ENCODE results near the gene SMARCC2. TPM values are rescaled to one million over a fixed set of nuclear protein-coding genes. Genes with fewer than 3 reads are reported as not detected.

SMARCC2 gene
- total RNA-seq, 1 donor from 2014 or later = 117 TPM

- ATAC-seq = no peak
- H3K4me1 ChIP-seq = no peaks in the 10 kb centered on the region
- DNase-seq = no peak
- intact Hi-C loops (cut with DNase I) = loop anchor here (10.0 kb wide), 1 partner anchor 54 kb away; the partner anchor contains the start of gene ESYT1
- H3K27me3 ChIP-seq = no peaks in the 10 kb centered on the region
- H3K36me3 ChIP-seq = peaks cover 98% of the 10 kb centered on the region
- no peak overlapping the region for H3K27ac ChIP-seq
- no peak overlapping the region for H3K4me3 ChIP-seq
- H3K9me3 ChIP-seq = no peaks in the 10 kb centered on the region
- TF ChIP-seq CTCF (IDR thresholded peaks at IDR 0.05) = no peak
These were observed 10.9 kb downstream of the SMARCC2 start for GRCh38 chr12:56178347-56178746.

GRCh38 chr12:56172839-56173238, 16.4 kb downstream of the SMARCC2 start:
- H3K36me3 ChIP-seq = peaks cover 99% of the 10 kb centered on the region
- no peak for ATAC-seq
- no peaks in the 10 kb centered on the region for H3K4me1 ChIP-seq
- DNase-seq = no peak
- no peak overlapping the region for H3K27ac ChIP-seq
- TF ChIP-seq CTCF (IDR thresholded peaks at IDR 0.05) = no peak
- no peak overlapping the region for H3K4me3 ChIP-seq
- H3K9me3 ChIP-seq = no peaks in the 10 kb centered on the region
- intact Hi-C loops (cut with DNase I) = loop anchor here (10.0 kb wide), 1 partner anchor 48 kb away; the partner anchor contains the start of gene ESYT1
- no peaks in the 10 kb centered on the region for H3K27me3 ChIP-seq

- H3K36me3 ChIP-seq = peaks cover 97% of the 10 kb centered on the region
These were observed 20.0 kb downstream of the SMARCC2 start for GRCh38 chr12:56169229-56169759.

DNA sequence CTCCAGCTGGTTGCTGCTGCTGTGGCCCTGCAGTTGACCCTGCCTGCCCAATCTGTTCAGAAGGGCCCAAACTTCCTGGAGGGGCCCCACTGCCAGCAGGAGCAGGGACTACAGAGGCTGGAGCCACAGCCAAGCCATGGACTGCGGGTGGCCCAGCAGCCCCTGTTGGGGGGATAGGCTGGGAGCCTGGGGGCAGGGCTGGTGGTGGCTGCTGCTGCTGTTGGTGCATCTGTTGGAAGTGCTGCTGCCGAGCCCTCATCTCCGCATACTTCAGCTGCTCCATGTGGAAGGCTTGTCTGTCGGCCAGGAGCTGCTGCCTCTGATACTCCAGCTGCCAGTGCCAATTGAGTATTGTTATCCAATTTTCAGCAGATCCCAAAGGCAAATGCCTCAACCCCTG, 23.9 kb downstream of the SMARCC2 start:
- intact Hi-C loops (cut with DNase I) = no loop called here
- no peak for DNase-seq
- no peak overlapping the region for H3K27ac ChIP-seq
- H3K9me3 ChIP-seq = no peaks in the 10 kb centered on the region
- no peak overlapping the region for H3K4me3 ChIP-seq
- no peaks in the 10 kb centered on the region for H3K27me3 ChIP-seq
- no peak for TF ChIP-seq CTCF (IDR thresholded peaks at IDR 0.05)
- H3K36me3 ChIP-seq = peaks cover 97% of the 10 kb centered on the region
- ATAC-seq = peak; percentile 1
- H3K4me1 ChIP-seq = peaks cover 10% of the 10 kb centered on the region

More at GRCh38 chr12:56169229-56169759, 20.0 kb downstream of the SMARCC2 start:
- DNase-seq = no peak
- no peak for TF ChIP-seq CTCF (IDR thresholded peaks at IDR 0.05)
- H3K4me3 ChIP-seq = no peak overlapping the region
- no peaks in the 10 kb centered on the region for H3K9me3 ChIP-seq
- intact Hi-C loops (cut with DNase I) = no loop called here
- no peak overlapping the region for H3K27ac ChIP-seq
- H3K27me3 ChIP-seq = no peaks in the 10 kb centered on the region
- H3K4me1 ChIP-seq = no peaks in the 10 kb centered on the region
- no peak for ATAC-seq

GRCh38 chr12:56164345-56164729, 24.9 kb downstream of the SMARCC2 start:
- no peak overlapping the region for H3K27ac ChIP-seq
- H3K4me1 ChIP-seq = peaks cover 21% of the 10 kb centered on the region
- no peak for DNase-seq
- intact Hi-C loops (cut with DNase I) = no loop called here
- peak; percentile 4 for ATAC-seq
- H3K27me3 ChIP-seq = no peaks in the 10 kb centered on the region
- no peaks in the 10 kb centered on the region for H3K9me3 ChIP-seq
- peaks cover 96% of the 10 kb centered on the region for H3K36me3 ChIP-seq
- no peak overlapping the region for H3K4me3 ChIP-seq
- TF ChIP-seq CTCF (IDR thresholded peaks at IDR 0.05) = no peak

Data from upper lobe of right lung (tissue), 1 donor.